B cell (primary cell): ENCODE results near the gene MFSD12. TPM values are rescaled to one million over a fixed set of nuclear protein-coding genes. Genes with fewer than 3 reads are reported as not detected.
A peak's percentile ranks its signal among the peaks of the same experiment; 100 is the strongest.

Experiments
- ATAC-seq: fragments of 200-7000 bp; cut with Tn5 transposase; one replicate; pipeline ENCODE4 v1.10.0; 2021; ENCODE audit warnings: low read depth, mild to moderate bottlenecking, moderate number of reproducible peaks, moderate library complexity
- CTCF ChIA-PET: fragments of 350-600 bp; sonication (Branson Sonifier 250); formaldehyde crosslinking; loops from one replicate; lab custom pipeline; 2021; ENCODE audit warnings: antibody characterized with exemption, inconsistent platforms; lab: Charles Lee
- POLR2A ChIA-PET: fragments of 350-600 bp; sonication (Branson Sonifier 250); formaldehyde crosslinking; loops from one replicate; lab custom pipeline; 2021; ENCODE audit warnings: antibody characterized with exemption; lab: Charles Lee
- DNase-seq: peaks from one replicate; pipeline ENCODE4 v3.0.0; 2013
- H2AFZ ChIP-seq: 2 replicates; pipeline ENCODE4 v1.6.1; 2012; ENCODE audit warnings: mild to moderate bottlenecking, low read depth, low read length; ENCODE audit not compliant: insufficient read depth, poor library complexity, severe bottlenecking
- H3K27ac ChIP-seq, 2 donors: 1 replicate in 1 of 2; 2 replicates in 1 of 2; pipeline ENCODE4 v1.5.1; 2012 to 2013; ENCODE audit warnings: low read length in 2 of 2, mild to moderate bottlenecking in 2 of 2, moderate library complexity in 1 of 2
- H3K27me3 ChIP-seq, 4 experiments: fragments of 200-600 bp in 1 of 4; sonication (generic) in 1 of 4; replicated peaks in 1 of 4; 1 replicate in 2 of 4; 2 replicates in 2 of 4; pipeline versions ENCODE4 v1.6.1 to v1.7.0; 2013 to 2016; ENCODE audit warnings: low read length in 3 of 4, mild to moderate bottlenecking in 2 of 4, mixed read lengths in 1 of 4, moderate library complexity in 1 of 4; ENCODE audit not compliant: insufficient read depth in 4 of 4, control insufficient read depth in 3 of 4; ENCODE audit errors: control extremely low read depth in 1 of 4
- H3K36me3 ChIP-seq, 2 experiments: replicated peaks in 1 of 2; 1 replicate in 1 of 2; 2 replicates in 1 of 2; pipeline versions ENCODE4 v1.6.1 to v1.7.1; 2013; ENCODE audit warnings: low read length in 1 of 2; ENCODE audit not compliant: insufficient read depth in 2 of 2, control insufficient read depth in 1 of 2; ENCODE audit errors: control extremely low read depth in 1 of 2, extremely low read depth in 1 of 2
- H3K4me1 ChIP-seq, 2 donors: fragments of 200-600 bp in 1 of 2; sonication (generic) in 1 of 2; 1 replicate in 1 of 2; 2 replicates in 1 of 2; pipeline versions ENCODE4 v1.5.1 to v1.6.1; 2013 to 2017; ENCODE audit warnings: low read length in 2 of 2; ENCODE audit not compliant: control insufficient read depth in 2 of 2, insufficient read depth in 2 of 2
- H3K4me2 ChIP-seq: replicated peaks from 2 replicates; pipeline ENCODE3; 2012; ENCODE audit warnings: mild to moderate bottlenecking, low read depth, low read length; ENCODE audit not compliant: poor library complexity, severe bottlenecking
- H3K4me3 ChIP-seq, 5 experiments: fragments of 200-600 bp in 1 of 5; sonication (generic) in 1 of 5; 1 replicate in 3 of 5; 2 replicates in 2 of 5; pipeline versions ENCODE4 v1.5.1 to v1.7.0; 2011 to 2016; ENCODE audit warnings: low read length in 4 of 5, mild to moderate bottlenecking in 4 of 5, low read depth in 2 of 5, control low read depth in 1 of 5, moderate library complexity in 1 of 5; ENCODE audit not compliant: insufficient read depth in 1 of 5; ENCODE audit errors: control extremely low read depth in 1 of 5, extremely low read depth in 1 of 5
- H3K79me2 ChIP-seq: fragments of 200-600 bp; sonication (generic); one replicate; pipeline ENCODE4 v1.6.0; 2016; ENCODE audit warnings: low read length; ENCODE audit not compliant: control insufficient read depth, insufficient read depth
- H3K9ac ChIP-seq: fragments of 200-600 bp; sonication (generic); 2 replicates; pipeline ENCODE4 v1.6.1; 2017; ENCODE audit warnings: mild to moderate bottlenecking, low read length, moderate library complexity
- H3K9me3 ChIP-seq, 3 donors: one replicate each; pipeline versions ENCODE4 v1.6.1 to v1.7.1; 2013; ENCODE audit warnings: low read length in 2 of 3; ENCODE audit not compliant: control insufficient read depth in 2 of 3, insufficient read depth in 1 of 3; ENCODE audit errors: control extremely low read depth in 1 of 3
- H4K20me1 ChIP-seq: 2 replicates; pipeline ENCODE4 v1.6.0; 2012; ENCODE audit warnings: mild to moderate bottlenecking, low read length; ENCODE audit not compliant: insufficient read depth, control insufficient read depth, poor library complexity, severe bottlenecking
- H3K27ac Mint-ChIP-seq: one replicate; pipeline ENCODE4 v1.8.0; 2021; ENCODE audit warnings: mixed read lengths
- H3K27me3 Mint-ChIP-seq: one replicate; pipeline ENCODE4 v1.8.0; 2021; ENCODE audit warnings: mixed read lengths
- H3K4me1 Mint-ChIP-seq: one replicate; pipeline ENCODE4 v1.8.0; 2021; ENCODE audit warnings: mixed read lengths
- H3K4me3 Mint-ChIP-seq: one replicate; pipeline ENCODE4 v1.8.0; 2021; ENCODE audit warnings: mixed read lengths
- H3K9me3 Mint-ChIP-seq: one replicate; pipeline ENCODE4 v1.8.0; 2022; ENCODE audit warnings: mixed read lengths; ENCODE audit not compliant: insufficient read depth
- CTCF ChIP-seq: fragments of 200-600 bp; IDR thresholded peaks from one replicate; pipeline ENCODE4 v1.8.0; 2022; ENCODE audit warnings: antibody characterized with exemption, mild to moderate bottlenecking
- EZH2 ChIP-seq: IDR thresholded peaks from 2 replicates; pipeline ENCODE4 v1.6.1; 2012; ENCODE audit warnings: borderline replicate concordance, low read depth, mild to moderate bottlenecking, moderate library complexity, low read length; ENCODE audit not compliant: insufficient read depth, poor library complexity, severe bottlenecking
- WGBS: methylation state at CpG from one replicate; pipeline ENCODE4 v1.1.5; 2013; ENCODE audit warnings: missing lambda C conversion rate; ENCODE audit not compliant: insufficient coverage; 5-methylcytosine and 5-hydroxymethylcytosine counted together
- intact Hi-C: fragments of 100-400 bp; cut with micrococcal nuclease; formaldehyde crosslinking; loops from one replicate; pipeline ENCODE4 v1.10.0; 2022
- polyA plus RNA-seq: library from polyadenylated mRNA; depleted of rRNA; stranded (reverse); fragments of >200 nt; gene quantifications from 2 replicates; pipeline ENCODE4 v1.2.3, GENCODE V29; 2012
- total RNA-seq, 2 donors: library from RNA; stranded (reverse); fragments of 120-200 nt in 1 of 2; gene quantifications; 1 replicate in 1 of 2; 2 replicates in 1 of 2; pipeline versions ENCODE4 v1.2.3 to v1.2.4, GENCODE V29; 2013 to 2022

The MFSD12 gene
- total and polyA plus RNA-seq, 2 donors (not counting 1 experiment from before 2014, with no cell fraction given): 100 to 154 TPM

DNA sequence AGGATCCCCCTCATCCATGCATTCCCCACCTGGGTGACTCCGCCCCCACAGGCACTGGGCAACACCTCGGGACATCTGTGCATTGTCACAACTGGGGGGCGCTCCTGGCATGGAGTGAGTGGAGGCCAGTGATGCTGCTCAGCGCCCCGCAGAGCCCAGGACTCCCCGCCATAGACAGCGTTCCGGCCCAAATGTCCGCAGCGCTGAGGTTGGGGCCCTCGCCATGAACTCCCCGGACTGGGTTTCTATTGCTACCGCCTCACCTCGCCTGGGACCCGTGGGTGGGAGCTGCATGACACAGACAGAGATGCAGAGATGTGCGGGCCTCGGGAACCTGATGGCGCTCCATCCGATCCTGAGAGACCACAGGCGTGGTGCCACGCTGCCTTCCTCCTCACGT lies 46.7 kb downstream of the MFSD12 start:
- TF ChIP-seq EZH2: no peak
- TF ChIP-seq CTCF: no peak
- Histone ChIP-seq H3K9me3 (no peaks in the 10 kb centered on the region), H2AFZ (no peak overlapping the region), H3K36me3 (peaks cover 0 to 38% of the 10 kb centered on the region in 2 experiments), H4K20me1 (peaks cover 78% of the 10 kb centered on the region), H3K27ac (no peak overlapping the region), H3K4me3 (no peak overlapping the region), H3K9ac (no peak overlapping the region), H3K79me2 (peaks cover 95% of the 10 kb centered on the region), H3K4me2 (no peak overlapping the region), H3K4me1 (peaks cover 9 to 11% of the 10 kb centered on the region in 2 donors), H3K27me3 (no peaks in the 10 kb centered on the region)
- ATAC-seq (no peak), DNase-seq (no peak)
- CTCF ChIA-PET: no interaction called here
- 95% methylated on average over 22 of the region's 22 CpGs for WGBS
- Mint-ChIP-seq H3K4me1 (peaks cover 56% of the 10 kb centered on the region), H3K27ac (no peak overlapping the region), H3K27me3 (no peaks in the 10 kb centered on the region), H3K9me3 (no peaks in the 10 kb centered on the region), H3K4me3 (no peak overlapping the region)
- intact Hi-C loops: no loop called here
- POLR2A ChIA-PET: interaction anchor here (0.6 kb wide), 1 partner anchor 25 kb away, joined by 3 read pairs; no protein-coding TSS in a partner anchor

DNA sequence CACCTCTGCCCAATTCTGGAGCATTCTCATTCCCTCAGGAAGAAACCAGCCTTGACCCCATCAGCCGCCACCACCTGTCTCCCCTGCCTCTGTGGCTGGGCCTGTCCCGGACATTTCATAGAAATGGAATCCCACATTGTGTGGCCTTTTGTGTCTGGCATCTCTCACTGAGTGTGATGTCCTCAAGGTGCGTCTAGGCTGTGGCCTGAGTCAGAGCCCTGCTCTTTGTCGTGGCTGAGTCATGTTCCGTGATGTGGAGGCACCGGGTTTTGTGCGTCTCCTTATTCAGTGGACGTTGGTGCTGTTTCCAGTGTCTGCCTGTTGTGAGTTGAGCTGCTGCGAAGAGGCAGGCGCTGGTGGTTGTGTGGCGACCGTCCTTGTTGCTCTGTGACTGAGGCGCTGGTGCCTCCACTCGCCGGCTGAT lies 47.8 kb downstream of the MFSD12 start:
- peaks cover 0 to 35% of the 10 kb centered on the region in 2 experiments for H3K36me3 ChIP-seq
- no peak overlapping the region for H2AFZ ChIP-seq
- ATAC-seq: no peak
- no peak overlapping the region for H3K9ac ChIP-seq
- H3K27ac ChIP-seq: no peak overlapping the region
- no peaks in the 10 kb centered on the region for H3K9me3 ChIP-seq
- H4K20me1 ChIP-seq: peaks cover 67% of the 10 kb centered on the region
- Mint-ChIP-seq H3K9me3 (no peaks in the 10 kb centered on the region), H3K4me3 (peak overlapping the region; percentile 30), H3K27me3 (no peaks in the 10 kb centered on the region), H3K4me1 (peaks cover 58% of the 10 kb centered on the region), H3K27ac (no peak overlapping the region)
- H3K4me1 ChIP-seq: peaks cover 9 to 17% of the 10 kb centered on the region in 2 donors
- TF ChIP-seq CTCF (no peak), EZH2 (no peak)
- intact Hi-C loops: loop anchor here (5.0 to 10.0 kb wide), 5 partner anchors 253 to 1283 kb away; partner anchors contain the start of genes APBA3, FEM1A, HDGFL2 and MRPL54
- H3K79me2 ChIP-seq: peaks cover 91% of the 10 kb centered on the region
- POLR2A ChIA-PET: no interaction called here
- H3K4me2 ChIP-seq: no peak overlapping the region
- no peaks in the 10 kb centered on the region for H3K27me3 ChIP-seq
- CTCF ChIA-PET: interaction anchor here (0.5 to 1.1 kb wide), 2 partner anchors 36 to 340 kb away, joined by 3 to 4 read pairs; no protein-coding TSS in a partner anchor
- H3K4me3 ChIP-seq: no peak overlapping the region
- 98% methylated on average over 15 of the region's 15 CpGs for WGBS
- no peak for DNase-seq
